ENCODE results near the gene TCERG1L. TPM values are rescaled to one million over a fixed set of nuclear protein-coding genes. Genes with fewer than 3 reads are reported as not detected.

The TCERG1L gene
- total and polyA plus RNA-seq, 3 experiments from 2014 or later, result 0.07 to 0.93 (median 0.68) TPM

- Histone ChIP-seq H3K36me3 (ENCODE audit: insufficient read depth, low read length) (no peaks in the 10 kb centered on the region), H3K4me3 (ENCODE audit: low read length) (no peak overlapping the region), H3K9me3 (ENCODE audit: low read length) (no peaks in the 10 kb centered on the region), H3K27me3 (ENCODE audit: insufficient read depth, low read length, poor library complexity, severe bottlenecking) (no peaks in the 10 kb centered on the region), H3K27ac (ENCODE audit: low read depth, low read length) (no peak overlapping the region), H3K4me1 (ENCODE audit: insufficient read depth, low read length) (no peaks in the 10 kb centered on the region)
- H3K27me3 Mint-ChIP-seq, result peaks cover 0 to 1% of the 10 kb centered on the region in 2 donors
- no peak overlapping the region for H3K27ac Mint-ChIP-seq
- ChIA-PET POLR2A (no interaction called here), CTCF (no interaction called here)
- H3K9me3 Mint-ChIP-seq, result peaks cover 0 to 7% (median 1%) of the 10 kb centered on the region in 5 donors
- peak in 1 of 5 donors; percentile 39 for DNase-seq
- H3K36me3 Mint-ChIP-seq, result no peaks in the 10 kb centered on the region
- no peaks in the 10 kb centered on the region for H3K4me1 Mint-ChIP-seq
- H3K4me3 Mint-ChIP-seq, result no peak overlapping the region
Measured at GRCh38 chr10:131272897-131273451, 38.5 kb downstream of the TCERG1L start.

GRCh38 chr10:131271966-131272365, 39.6 kb downstream of the TCERG1L start:
- Histone ChIP-seq H3K4me3 (ENCODE audit: low read length) (no peak overlapping the region), H3K9me3 (ENCODE audit: low read length) (no peaks in the 10 kb centered on the region), H3K27ac (ENCODE audit: low read depth, low read length) (no peak overlapping the region), H3K36me3 (ENCODE audit: insufficient read depth, low read length) (no peaks in the 10 kb centered on the region), H3K27me3 (ENCODE audit: insufficient read depth, low read length, poor library complexity, severe bottlenecking) (no peaks in the 10 kb centered on the region), H3K4me1 (ENCODE audit: insufficient read depth, low read length) (no peaks in the 10 kb centered on the region)
- Mint-ChIP-seq H3K4me3 (no peak overlapping the region), H3K9me3 (peaks cover 0 to 7% (median 1%) of the 10 kb centered on the region in 5 donors), H3K27ac (no peak overlapping the region), H3K27me3 (peaks cover 0 to 1% of the 10 kb centered on the region in 2 donors), H3K36me3 (no peaks in the 10 kb centered on the region), H3K4me1 (no peaks in the 10 kb centered on the region)
- ChIA-PET POLR2A (no interaction called here), CTCF (no interaction called here)
- no peak for DNase-seq

GRCh38 chr10:131271195-131271880, 40.2 kb downstream of the TCERG1L start:
- Histone ChIP-seq H3K4me3 (ENCODE audit: low read length) (no peak overlapping the region), H3K36me3 (ENCODE audit: insufficient read depth, low read length) (no peaks in the 10 kb centered on the region), H3K9me3 (ENCODE audit: low read length) (no peaks in the 10 kb centered on the region), H3K4me1 (ENCODE audit: insufficient read depth, low read length) (no peaks in the 10 kb centered on the region), H3K27me3 (ENCODE audit: insufficient read depth, low read length, poor library complexity, severe bottlenecking) (no peaks in the 10 kb centered on the region), H3K27ac (ENCODE audit: low read depth, low read length) (no peak overlapping the region)
- Mint-ChIP-seq H3K36me3 (no peaks in the 10 kb centered on the region), H3K4me1 (no peaks in the 10 kb centered on the region), H3K4me3 (no peak overlapping the region), H3K9me3 (peaks cover 0 to 7% (median 0%) of the 10 kb centered on the region in 5 donors), H3K27ac (no peak overlapping the region), H3K27me3 (peaks cover 0 to 1% of the 10 kb centered on the region in 2 donors)
- ChIA-PET POLR2A (no interaction called here), CTCF (no interaction called here)
- DNase-seq, result peak in 1 of 5 donors; percentile 26

- H3K27ac Mint-ChIP-seq, result no peak overlapping the region
- H3K27ac ChIP-seq (ENCODE audit: low read depth, low read length), result no peak overlapping the region
- no peak overlapping the region for H3K4me3 ChIP-seq (ENCODE audit: low read length)
- no peaks in the 10 kb centered on the region for H3K4me1 ChIP-seq (ENCODE audit: insufficient read depth, low read length)
- ChIA-PET CTCF (no interaction called here), POLR2A (no interaction called here)
- H3K27me3 ChIP-seq (ENCODE audit: insufficient read depth, low read length, poor library complexity, severe bottlenecking), result no peaks in the 10 kb centered on the region
- H3K9me3 Mint-ChIP-seq, result peaks cover 0 to 7% (median 0%) of the 10 kb centered on the region in 5 donors
- H3K36me3 ChIP-seq (ENCODE audit: insufficient read depth, low read length), result no peaks in the 10 kb centered on the region
- no peaks in the 10 kb centered on the region for H3K4me1 Mint-ChIP-seq
- no peaks in the 10 kb centered on the region for H3K9me3 ChIP-seq (ENCODE audit: low read length)
- DNase-seq, result peak in 1 of 5 donors; percentile 27
- no peaks in the 10 kb centered on the region for H3K36me3 Mint-ChIP-seq
- H3K4me3 Mint-ChIP-seq, result no peak overlapping the region
- H3K27me3 Mint-ChIP-seq, result peaks cover 0 to 1% of the 10 kb centered on the region in 2 donors
Measured at GRCh38 chr10:131270461-131271190, 40.9 kb downstream of the TCERG1L start.

- no peak overlapping the region for H3K27ac Mint-ChIP-seq
- POLR2A ChIA-PET, result no interaction called here
- H3K27me3 ChIP-seq (ENCODE audit: insufficient read depth, low read length, poor library complexity, severe bottlenecking), result no peaks in the 10 kb centered on the region
- peaks cover 0 to 1% of the 10 kb centered on the region in 2 donors for H3K27me3 Mint-ChIP-seq
- H3K4me1 Mint-ChIP-seq, result no peaks in the 10 kb centered on the region
- H3K9me3 ChIP-seq (ENCODE audit: low read length), result no peaks in the 10 kb centered on the region
- peaks cover 0 to 7% (median 0%) of the 10 kb centered on the region in 5 donors for H3K9me3 Mint-ChIP-seq
- CTCF ChIA-PET, result no interaction called here
- H3K4me3 Mint-ChIP-seq, result no peak overlapping the region
- DNase-seq, result no peak
- H3K36me3 ChIP-seq (ENCODE audit: insufficient read depth, low read length), result no peaks in the 10 kb centered on the region
- no peak overlapping the region for H3K27ac ChIP-seq (ENCODE audit: low read depth, low read length)
- H3K4me1 ChIP-seq (ENCODE audit: insufficient read depth, low read length), result no peaks in the 10 kb centered on the region
- no peak overlapping the region for H3K4me3 ChIP-seq (ENCODE audit: low read length)
- no peaks in the 10 kb centered on the region for H3K36me3 Mint-ChIP-seq
Measured at GRCh38 chr10:131269776-131270460, 41.6 kb downstream of the TCERG1L start.

GRCh38 chr10:131267814-131268095, 43.8 kb downstream of the TCERG1L start:
- no peaks in the 10 kb centered on the region for H3K36me3 Mint-ChIP-seq
- Histone ChIP-seq H3K27ac (ENCODE audit: low read depth, low read length) (no peak overlapping the region), H3K4me1 (ENCODE audit: insufficient read depth, low read length) (no peaks in the 10 kb centered on the region), H3K4me3 (ENCODE audit: low read length) (no peak overlapping the region), H3K9me3 (ENCODE audit: low read length) (no peaks in the 10 kb centered on the region), H3K36me3 (ENCODE audit: insufficient read depth, low read length) (no peaks in the 10 kb centered on the region), H3K27me3 (ENCODE audit: insufficient read depth, low read length, poor library complexity, severe bottlenecking) (no peaks in the 10 kb centered on the region)
- H3K9me3 Mint-ChIP-seq, result peaks cover 0 to 2% (median 0%) of the 10 kb centered on the region in 5 donors
- DNase-seq, result no peak
- no peaks in the 10 kb centered on the region for H3K4me1 Mint-ChIP-seq
- no peak overlapping the region for H3K4me3 Mint-ChIP-seq
- no peaks in the 10 kb centered on the region for H3K27me3 Mint-ChIP-seq
- ChIA-PET CTCF (no interaction called here), POLR2A (no interaction called here)
- no peak overlapping the region for H3K27ac Mint-ChIP-seq

GRCh38 chr10:131266936-131267813, 44.3 kb downstream of the TCERG1L start:
- no peaks in the 10 kb centered on the region for H3K36me3 ChIP-seq (ENCODE audit: insufficient read depth, low read length)
- no peak overlapping the region for H3K4me3 Mint-ChIP-seq

More at GRCh38 chr10:131266936-131267813, 44.3 kb downstream of the TCERG1L start:
- DNase-seq, result peak in 1 of 5 donors; percentile 24
- Mint-ChIP-seq H3K27ac (no peak overlapping the region), H3K9me3 (peaks cover 0 to 2% (median 0%) of the 10 kb centered on the region in 5 donors), H3K4me1 (no peaks in the 10 kb centered on the region), H3K27me3 (no peaks in the 10 kb centered on the region), H3K36me3 (no peaks in the 10 kb centered on the region)
- H3K27me3 ChIP-seq (ENCODE audit: insufficient read depth, low read length, poor library complexity, severe bottlenecking), result no peaks in the 10 kb centered on the region
- H3K9me3 ChIP-seq (ENCODE audit: low read length), result no peaks in the 10 kb centered on the region
- H3K27ac ChIP-seq (ENCODE audit: low read depth, low read length), result no peak overlapping the region
- ChIA-PET CTCF (no interaction called here), POLR2A (no interaction called here)
- no peak overlapping the region for H3K4me3 ChIP-seq (ENCODE audit: low read length)
- no peaks in the 10 kb centered on the region for H3K4me1 ChIP-seq (ENCODE audit: insufficient read depth, low read length)
